A549 (cell line): ENCODE results near the gene NLRC5. TPM values are rescaled to one million over a fixed set of nuclear protein-coding genes. Genes with fewer than 3 reads are reported as not detected.
"Not testable (repeated sequence)": the region's sequence is repeated elsewhere in the genome, so short reads cannot be mapped to it uniquely, and the experiment has no call there.

Source experiments
- ATAC-seq, 2 experiments: fragments of 200-7000 bp in 1 of 2; fragments of >200 bp in 1 of 2; cut with Nextera tagmentation in 1 of 2; cut with Tn5 transposase in 1 of 2; 3 replicates each; pipeline versions ENCODE4 v1.8.0 to v1.9.1; 2018 to 2020; ENCODE audit warnings: mild to moderate bottlenecking in 1 of 2, moderate library complexity in 1 of 2
- CTCF ChIA-PET: fragments of 300-600 bp; sonication (Branson Sonifier 250); formaldehyde crosslinking; extraction: SDS; loops from one replicate; lab custom pipeline; 2021; ENCODE audit warnings: antibody characterized with exemption, inconsistent platforms; lab: Yijun Ruan, JAX
- POLR2A ChIA-PET: fragments of 350-600 bp; formaldehyde crosslinking; extraction: SDS; loops from one replicate; lab custom pipeline; 2021; ENCODE audit warnings: antibody characterized with exemption, inconsistent platforms; lab: Yijun Ruan, JAX
- DNase-seq, 2 experiments: peaks; one replicate each; pipeline versions ENCODE4 v3.0.0 to v3.0.0-alpha.2; 2011 to 2016; ENCODE audit warnings: low read depth in 1 of 2, low spot score in 1 of 2
- FAIRE-seq: peaks from 2 replicates; lab custom pipeline; 2011; peaks lifted over from hg19 to GRCh38; lab: Jason Lieb, UNC
- H3K27ac ChIP-seq, 2 experiments: fragments of >200 bp; sonication (Bioruptor Twin); formaldehyde crosslinking; 3 replicates each; pipeline ENCODE4 v1.5.1; 2016 to 2017
- H3K4me1 ChIP-seq: fragments of >200 bp; sonication (Bioruptor Twin); formaldehyde crosslinking; 3 replicates; pipeline ENCODE4 v1.6.1; 2016
- H3K4me2 ChIP-seq: fragments of >200 bp; sonication (Bioruptor Twin); formaldehyde crosslinking; 3 replicates; pipeline ENCODE4 v1.6.1; 2016
- H3K4me3 ChIP-seq: fragments of >200 bp; sonication (Bioruptor Twin); formaldehyde crosslinking; 3 replicates; pipeline ENCODE4 v1.5.1; 2016
- H3K9me3 ChIP-seq: fragments of >200 bp; sonication (Bioruptor Twin); formaldehyde crosslinking; 3 replicates; pipeline ENCODE4 v1.6.1; 2016
- CBX2 ChIP-seq: fragments of 200-600 bp; sonication (generic); IDR thresholded peaks from 2 replicates; pipeline ENCODE4 v1.6.1; 2016; ENCODE audit warnings: low read depth, mild to moderate bottlenecking, borderline replicate concordance
- EP300 ChIP-seq, 2 experiments: fragments of >200 bp; sonication (Bioruptor Twin); formaldehyde crosslinking; IDR thresholded peaks; 2 replicates in 1 of 2; 3 replicates in 1 of 2; pipeline ENCODE4 v1.6.1; 2016 to 2017
- FOSB ChIP-seq: fragments of 250-450 bp; sonication (Bioruptor Pico); IDR thresholded peaks from 2 replicates; pipeline ENCODE4 v1.5.0; 2020; ENCODE audit warnings: mild to moderate bottlenecking, moderate library complexity
- FOSL2 ChIP-seq, 2 experiments: fragments of 450-650 bp in 1 of 2; fragments of >200 bp in 1 of 2; sonication (Bioruptor Twin) in 1 of 2; formaldehyde crosslinking; IDR thresholded peaks; 2 replicates each; pipeline versions ENCODE4 v1.5.0 to v1.6.1; 2016 to 2020; ENCODE audit warnings: mild to moderate bottlenecking in 1 of 2, moderate library complexity in 1 of 2
- HEYL ChIP-seq: fragments of 250-450 bp; sonication (Bioruptor Pico); IDR thresholded peaks from 2 replicates; pipeline ENCODE4 v1.8.0; 2021; ENCODE audit warnings: mild to moderate bottlenecking, moderate library complexity
- MYC ChIP-seq: IDR thresholded peaks from 2 replicates; pipeline ENCODE4 v1.6.1; 2012; ENCODE audit warnings: mild to moderate bottlenecking, inconsistent platforms, low read length, improper control_type of control experiment, borderline replicate concordance
- POLR2A ChIP-seq: IDR thresholded peaks from 2 replicates; pipeline ENCODE4 v1.6.1; 2012; ENCODE audit warnings: mild to moderate bottlenecking, low read length
- POLR2AphosphoS2 ChIP-seq: conservative IDR thresholded peaks from 2 replicates; pipeline ENCODE4 v1.6.1; 2012; ENCODE audit warnings: low read length, improper control_type of control experiment, inconsistent platforms
- RCOR1 ChIP-seq: fragments of 150-350 bp; IDR thresholded peaks from 2 replicates; pipeline ENCODE4 v1.6.1; 2014; ENCODE audit warnings: antibody characterized with exemption, low read length, low read depth
- ZFP36 ChIP-seq: fragments of 450-650 bp; IDR thresholded peaks from 2 replicates; pipeline ENCODE4 v1.6.1; 2014; ENCODE audit warnings: borderline replicate concordance; ENCODE audit not compliant: partially characterized antibody
- ZNF302 ChIP-seq: fragments of 250-450 bp; sonication (Bioruptor Pico); IDR thresholded peaks from 2 replicates; pipeline ENCODE4 v1.9.0; 2021; ENCODE audit warnings: inconsistent platforms, mild to moderate bottlenecking, moderate library complexity
- WGBS: methylation state at CpG from one replicate; pipeline ENCODE4 v1.1.6; 2017; ENCODE audit errors: missing lambda C conversion rate; 5-methylcytosine and 5-hydroxymethylcytosine counted together
- polyA plus RNA-seq, 4 experiments: library from polyadenylated mRNA; depleted of rRNA in 3 of 4; stranded (reverse); fragments of >200 nt; fragmentation: RNase III in 1 of 4; extraction: RNeasy Plus Mini Kit Qiagen cat#74134 plus additional on column Dnase treatment in 1 of 4; gene quantifications; 2 replicates in 3 of 4; 3 replicates in 1 of 4; pipeline ENCODE4 v1.2.3, GENCODE V29; 2011 to 2017
- TF ChIP-seq, protein P1 (sequence below): fragments of >200 bp; sonication (Bioruptor Twin); formaldehyde crosslinking; IDR thresholded peaks from 3 replicates; pipeline ENCODE4 v1.5.1; 2016
- TF ChIP-seq, protein P2 (sequence below): fragments of >200 bp; sonication (Bioruptor Twin); formaldehyde crosslinking; IDR thresholded peaks from 2 replicates; pipeline ENCODE4 v1.6.1; 2016

NLRC5 gene
- polyA plus RNA-seq, 2 of the 4 experiments (the other 2 are of a cell fraction), result 2.5 to 3.6 TPM

DNA sequence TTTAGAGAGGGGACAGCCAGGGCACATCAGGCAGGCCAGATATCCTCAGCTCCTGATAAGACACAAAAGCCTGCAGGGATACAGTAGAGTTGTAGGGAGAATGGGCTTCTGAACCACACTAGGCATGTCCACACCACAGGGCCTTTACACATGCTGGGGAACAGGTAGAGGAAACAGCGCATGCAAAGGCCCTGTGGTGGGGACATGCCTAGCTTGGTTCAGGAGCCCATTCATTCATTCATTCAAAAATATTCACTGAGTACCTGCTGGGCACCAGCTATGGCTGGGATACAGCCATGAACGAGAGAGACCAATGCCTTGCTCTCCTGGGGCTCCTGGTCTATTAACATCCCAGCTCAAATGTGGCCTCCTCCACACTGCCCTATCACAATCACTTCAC, 107.4 kb downstream of the NLRC5 start:
- Histone ChIP-seq H3K9me3 (no peaks in the 10 kb centered on the region), H3K4me3 (no peak overlapping the region), H3K27ac (no peak overlapping the region), H3K4me2 (no peak overlapping the region), H3K4me1 (peaks cover 20% of the 10 kb centered on the region)
- ATAC-seq (no peak), DNase-seq (no peak), FAIRE-seq (no peak)
- ChIA-PET CTCF (interaction anchor here (1.0 to 7.8 kb wide), 6 partner anchors 16 to 326 kb away, joined by 3 to 101 read pairs (median 4); no protein-coding TSS in a partner anchor), POLR2A (no interaction called here)
- WGBS, result 94% methylated on average over 2 of the region's 2 CpGs
- TF ChIP-seq ZFP36, result no peak

DNA sequence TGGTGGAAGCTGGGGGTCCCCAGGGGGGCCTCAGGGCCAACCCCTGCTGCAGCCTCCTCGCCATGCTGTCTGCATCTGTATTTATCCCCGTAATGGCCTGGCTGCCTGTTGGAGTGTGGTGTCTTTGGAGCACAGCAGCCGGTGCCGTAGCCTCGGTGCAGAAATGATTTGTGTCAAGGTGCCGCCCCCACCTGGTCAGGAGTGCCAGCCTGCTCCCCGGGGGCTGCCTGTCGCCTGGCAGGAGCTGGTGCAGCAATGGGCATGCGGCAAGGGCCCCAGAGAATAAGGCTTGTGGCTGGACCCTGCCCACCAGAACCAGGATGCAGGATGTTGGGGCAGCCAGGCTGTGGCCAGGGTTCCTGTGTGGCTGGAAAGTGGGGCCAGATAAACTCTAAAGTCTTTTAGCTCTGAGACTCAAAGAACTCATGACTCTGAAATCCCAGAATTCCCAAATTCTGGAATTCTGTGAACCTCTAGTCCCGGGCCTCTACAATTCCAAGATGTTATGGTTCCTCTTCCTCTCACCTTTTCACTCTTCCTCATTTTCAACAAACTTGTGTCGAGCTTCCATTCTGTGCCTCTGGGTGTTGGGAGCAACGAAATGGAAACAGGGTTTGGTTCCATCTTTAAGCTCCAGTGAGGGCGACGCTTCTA, 109.0 kb downstream of the NLRC5 start:
- H3K9me3 ChIP-seq, result no peaks in the 10 kb centered on the region
- no peak overlapping the region for H3K27ac ChIP-seq
- ATAC-seq (no peak; a peak in 1 of 6 replicates), FAIRE-seq (no peak), DNase-seq (no peak)
- H3K4me1 ChIP-seq, result peaks cover 20% of the 10 kb centered on the region
- H3K4me3 ChIP-seq, result no peak overlapping the region
- CTCF ChIA-PET, result interaction anchor here (1.1 to 7.8 kb wide), 2 partner anchors 17 to 324 kb away, joined by 3 to 101 read pairs; no protein-coding TSS in a partner anchor
- POLR2A ChIA-PET, result no interaction called here
- no peak for TF ChIP-seq MYC
- TF ChIP-seq EP300 (IDR thresholded peaks at IDR 0.05), result no peak
- no peak for TF ChIP-seq RCOR1
- TF ChIP-seq ZNF302 (CRISPR knock-in tag), result no peak
- WGBS, result 88% methylated on average over 14 of the region's 14 CpGs
- no peak overlapping the region for H3K4me2 ChIP-seq

DNA sequence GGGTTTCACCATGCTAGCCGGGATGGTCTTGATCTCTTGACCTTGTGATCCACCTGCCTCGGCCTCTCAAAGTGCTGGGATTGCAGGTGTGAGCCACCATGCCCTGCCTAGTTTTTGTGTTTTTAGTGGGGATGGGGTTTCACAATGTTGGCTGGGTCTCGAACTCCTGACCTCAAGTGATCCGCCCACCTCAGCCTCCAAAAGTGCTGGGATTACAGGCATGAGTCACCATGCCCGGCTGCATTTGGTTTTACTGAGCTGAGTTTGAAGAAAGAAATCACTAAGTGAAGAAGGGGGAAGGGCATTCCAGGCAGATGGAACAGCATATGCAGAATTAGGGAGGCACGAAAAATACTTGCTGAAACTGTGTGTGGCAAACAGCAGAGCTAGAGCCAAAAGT, 110.6 kb downstream of the NLRC5 start:
- 47% methylated on average over 6 of the region's 6 CpGs for WGBS
- ATAC-seq; H3K9me3 ChIP-seq; POLR2A ChIA-PET; DNase-seq; FAIRE-seq; H3K4me3 ChIP-seq; TF ChIP-seq FOSL2 (IDR thresholded peaks at IDR 0.05): not testable (repeated sequence)
- peak; percentile 38; the same call in 1 of the 2 replicates for TF ChIP-seq FOSL2 (CRISPR knock-in tag; IDR thresholded peaks at IDR 0.05)
- Histone ChIP-seq H3K27ac (peak overlapping the region in 1 of 2 experiments; percentile 39; a peak in 1 of 6 replicates), H3K4me2 (0 out of 3 replicates have a peak overlapping the region, but pooled peaks have one; percentile 4), H3K4me1 (peaks cover 21% of the 10 kb centered on the region)
- CTCF ChIA-PET, result interaction anchor here (0.6 to 8.4 kb wide), 4 partner anchors 7 to 399 kb away, joined by 3 to 72 read pairs (median 15); partner anchors contain the start of gene CPNE2

DNA sequence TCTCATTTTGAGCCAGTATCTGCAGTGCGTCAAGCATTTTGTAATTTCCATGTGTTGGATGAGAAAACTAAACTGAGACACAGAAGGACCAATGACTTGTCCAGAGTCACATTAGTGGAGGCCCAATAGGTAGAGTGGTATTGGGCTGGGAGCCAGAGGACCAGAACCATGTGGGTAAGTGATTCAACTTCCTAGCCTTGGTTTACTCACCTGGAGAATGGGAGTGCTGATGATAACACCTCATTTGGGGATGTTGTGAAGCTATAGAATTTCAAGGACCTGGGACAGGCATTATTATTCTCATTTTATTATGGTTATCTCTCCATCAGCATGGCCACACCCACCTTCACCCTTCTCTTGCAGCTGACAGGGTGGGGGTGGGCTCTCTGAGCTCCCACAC, 111.1 kb downstream of the NLRC5 start:
- H3K9me3 ChIP-seq, result no peaks in the 10 kb centered on the region
- CTCF ChIA-PET, result interaction anchor here (0.6 to 8.4 kb wide), 5 partner anchors 7 to 399 kb away, joined by 3 to 72 read pairs (median 4); partner anchors contain the start of gene CPNE2
- no peak for TF ChIP-seq ZFP36
- TF ChIP-seq ZNF302 (CRISPR knock-in tag), result no peak
- TF ChIP-seq POLR2A, result no peak
- no peak for TF ChIP-seq HEYL
- no peak for TF ChIP-seq FOSB (CRISPR knock-in tag)
- no peak for TF ChIP-seq CBX2
- no peak for TF ChIP-seq POLR2AphosphoS2
- TF ChIP-seq, protein P1, sequence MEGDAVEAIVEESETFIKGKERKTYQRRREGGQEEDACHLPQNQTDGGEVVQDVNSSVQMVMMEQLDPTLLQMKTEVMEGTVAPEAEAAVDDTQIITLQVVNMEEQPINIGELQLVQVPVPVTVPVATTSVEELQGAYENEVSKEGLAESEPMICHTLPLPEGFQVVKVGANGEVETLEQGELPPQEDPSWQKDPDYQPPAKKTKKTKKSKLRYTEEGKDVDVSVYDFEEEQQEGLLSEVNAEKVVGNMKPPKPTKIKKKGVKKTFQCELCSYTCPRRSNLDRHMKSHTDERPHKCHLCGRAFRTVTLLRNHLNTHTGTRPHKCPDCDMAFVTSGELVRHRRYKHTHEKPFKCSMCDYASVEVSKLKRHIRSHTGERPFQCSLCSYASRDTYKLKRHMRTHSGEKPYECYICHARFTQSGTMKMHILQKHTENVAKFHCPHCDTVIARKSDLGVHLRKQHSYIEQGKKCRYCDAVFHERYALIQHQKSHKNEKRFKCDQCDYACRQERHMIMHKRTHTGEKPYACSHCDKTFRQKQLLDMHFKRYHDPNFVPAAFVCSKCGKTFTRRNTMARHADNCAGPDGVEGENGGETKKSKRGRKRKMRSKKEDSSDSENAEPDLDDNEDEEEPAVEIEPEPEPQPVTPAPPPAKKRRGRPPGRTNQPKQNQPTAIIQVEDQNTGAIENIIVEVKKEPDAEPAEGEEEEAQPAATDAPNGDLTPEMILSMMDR, result no peak
- TF ChIP-seq, protein P2, sequence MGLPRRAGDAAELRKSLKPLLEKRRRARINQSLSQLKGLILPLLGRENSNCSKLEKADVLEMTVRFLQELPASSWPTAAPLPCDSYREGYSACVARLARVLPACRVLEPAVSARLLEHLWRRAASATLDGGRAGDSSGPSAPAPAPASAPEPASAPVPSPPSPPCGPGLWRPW, result no peak
- TF ChIP-seq, all 56 proteins: peak for 0
- ATAC-seq (no peak), FAIRE-seq (no peak), DNase-seq (no peak)
- WGBS, result 100% methylated on average over 1 of the region's 1 CpG
- peak overlapping the region in 1 of 2 experiments; percentile 39; a peak in 1 of 6 replicates for H3K27ac ChIP-seq
- peaks cover 26% of the 10 kb centered on the region for H3K4me1 ChIP-seq
- no peak overlapping the region for H3K4me2 ChIP-seq
- H3K4me3 ChIP-seq, result no peak overlapping the region
- POLR2A ChIA-PET, result no interaction called here
